ENCODE results near the gene AUTS2. TPM values are rescaled to one million over a fixed set of nuclear protein-coding genes. Genes with fewer than 3 reads are reported as not detected.

AUTS2 gene
- total RNA-seq, 1 experiment from 2014 or later = 256 TPM

DNA sequence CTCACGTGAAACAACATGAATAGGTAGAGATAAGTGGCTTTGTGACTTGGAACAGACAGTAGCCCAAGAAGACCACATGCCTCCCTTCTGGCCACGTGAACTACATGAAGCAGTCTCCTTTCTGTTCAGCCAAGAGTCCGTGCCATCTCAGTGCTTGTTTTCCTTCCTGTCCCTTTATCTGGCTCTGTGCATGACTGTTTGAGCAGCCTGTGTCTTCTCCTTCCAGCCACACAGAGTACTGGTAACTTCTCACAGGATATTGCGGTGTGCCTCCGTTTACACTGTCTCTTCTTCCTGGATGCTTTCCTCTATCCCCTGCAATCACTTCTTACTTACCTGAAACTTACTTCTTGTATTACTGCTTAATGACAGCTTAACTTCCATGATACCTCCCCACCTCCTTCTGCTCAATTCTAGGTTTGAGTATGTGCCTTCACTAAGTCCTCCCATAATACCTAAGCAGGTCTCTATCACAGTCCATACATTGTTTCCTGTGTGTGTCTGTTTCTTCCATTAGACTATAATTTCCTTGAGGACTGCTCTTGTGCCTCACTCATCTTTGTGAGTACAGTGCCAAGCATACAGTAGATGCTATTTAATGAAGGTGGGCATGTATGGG, 748.7 kb downstream of the AUTS2 start:
- no peak for DNase-seq
- H4K8ac ChIP-seq (replicated peaks; ENCODE audit: insufficient read length, low read depth, low read length) = no peak overlapping the region
- no peak overlapping the region for H2AFZ ChIP-seq (ENCODE audit: low read length)
- Mint-ChIP-seq H3K27me3 (ENCODE audit: low read depth) (no peaks in the 10 kb centered on the region; the same call in 1 of the 2 replicates), H3K9me3 (no peaks in the 10 kb centered on the region), H3K36me3 (ENCODE audit: insufficient read depth in 1 of 3, low read depth in 3 of 3) (no peaks in the 10 kb centered on the region), H3K4me1 (peaks cover 4 to 14% of the 10 kb centered on the region in 2 experiments), H3K4me3 (no peak overlapping the region), H3K27ac (no peak overlapping the region)
- no peak overlapping the region for H2BK15ac ChIP-seq (ENCODE audit: low read depth, low read length)
- no peak overlapping the region for H3K56ac ChIP-seq (ENCODE audit: insufficient read length, low read depth, low read length)
- H3K4ac ChIP-seq (ENCODE audit: low read depth, low read length) = no peak overlapping the region
- H4K5ac ChIP-seq (ENCODE audit: insufficient read length, low read depth, low read length) = no peak overlapping the region
- no peaks in the 10 kb centered on the region for H3K79me2 ChIP-seq (ENCODE audit: insufficient read depth, low read length)
- H3K23me2 ChIP-seq (ENCODE audit: insufficient read length, low read depth, low read length, poor library complexity, severe bottlenecking) = no peaks in the 10 kb centered on the region
- H3T11ph ChIP-seq (ENCODE audit: low read length) = no peak overlapping the region
- no peak overlapping the region for H3K9ac ChIP-seq (ENCODE audit: extremely low read depth, insufficient read length, low read length)
- H2AK5ac ChIP-seq (ENCODE audit: insufficient read length, low read length) = no peak overlapping the region
- no peak overlapping the region for H3K4me2 ChIP-seq (ENCODE audit: insufficient read depth, insufficient read length, low read length)
- no peak overlapping the region for H4K91ac ChIP-seq (ENCODE audit: insufficient read length, low read depth, low read length)
- no peak overlapping the region for H3K23ac ChIP-seq (ENCODE audit: insufficient read length, low read depth, low read length)
- no peak overlapping the region for H3K18ac ChIP-seq (ENCODE audit: insufficient read length, low read depth, low read length)
- H3K14ac ChIP-seq (ENCODE audit: insufficient read depth, low read length) = no peak overlapping the region
- H4K20me1 ChIP-seq (ENCODE audit: control insufficient read depth, insufficient read depth, insufficient read length) = no peaks in the 10 kb centered on the region
- WGBS (ENCODE audit: extremely low coverage, insufficient read length, low lambda C conversion rate) = no CpG with 5 or more reads among the region's 5 CpGs
- H2BK120ac ChIP-seq (ENCODE audit: low read depth, low read length, poor library complexity, severe bottlenecking) = no peak overlapping the region
- no peak overlapping the region for H2BK12ac ChIP-seq (ENCODE audit: insufficient read length, low read depth, low read length)
- no peak overlapping the region for H2BK5ac ChIP-seq (ENCODE audit: insufficient read length, low read length)
- H3K27ac ChIP-seq (ENCODE audit: insufficient read length, low read depth, low read length) = no peak overlapping the region
- H3K4me1 ChIP-seq (ENCODE audit: insufficient read depth, low read length) = no peaks in the 10 kb centered on the region
- H3K27me3 ChIP-seq (ENCODE audit: insufficient read depth, low read length) = no peaks in the 10 kb centered on the region
- H2BK20ac ChIP-seq (ENCODE audit: low read depth, low read length, poor library complexity, severe bottlenecking) = no peak overlapping the region
- TF ChIP-seq, protein P1, sequence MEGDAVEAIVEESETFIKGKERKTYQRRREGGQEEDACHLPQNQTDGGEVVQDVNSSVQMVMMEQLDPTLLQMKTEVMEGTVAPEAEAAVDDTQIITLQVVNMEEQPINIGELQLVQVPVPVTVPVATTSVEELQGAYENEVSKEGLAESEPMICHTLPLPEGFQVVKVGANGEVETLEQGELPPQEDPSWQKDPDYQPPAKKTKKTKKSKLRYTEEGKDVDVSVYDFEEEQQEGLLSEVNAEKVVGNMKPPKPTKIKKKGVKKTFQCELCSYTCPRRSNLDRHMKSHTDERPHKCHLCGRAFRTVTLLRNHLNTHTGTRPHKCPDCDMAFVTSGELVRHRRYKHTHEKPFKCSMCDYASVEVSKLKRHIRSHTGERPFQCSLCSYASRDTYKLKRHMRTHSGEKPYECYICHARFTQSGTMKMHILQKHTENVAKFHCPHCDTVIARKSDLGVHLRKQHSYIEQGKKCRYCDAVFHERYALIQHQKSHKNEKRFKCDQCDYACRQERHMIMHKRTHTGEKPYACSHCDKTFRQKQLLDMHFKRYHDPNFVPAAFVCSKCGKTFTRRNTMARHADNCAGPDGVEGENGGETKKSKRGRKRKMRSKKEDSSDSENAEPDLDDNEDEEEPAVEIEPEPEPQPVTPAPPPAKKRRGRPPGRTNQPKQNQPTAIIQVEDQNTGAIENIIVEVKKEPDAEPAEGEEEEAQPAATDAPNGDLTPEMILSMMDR (conservative IDR thresholded peaks at IDR 0.05) = no peak
- H3K9me3 ChIP-seq (ENCODE audit: control insufficient read depth, low read depth, low read length) = no peaks in the 10 kb centered on the region
- no peaks in the 10 kb centered on the region for H3K79me1 ChIP-seq (ENCODE audit: insufficient read depth, low read depth, low read length, poor library complexity, severe bottlenecking)

Data from H9 (cell line).